ENCODE measurements around the gene MVB12B.

MVB12B gene

GRCh38 chr9:126295936-126296600, 30.6 kb upstream of the MVB12B start:
- no peak for TF ChIP-seq CTCF (IDR thresholded peaks at IDR 0.05; ENCODE audit: unreplicated experiment in 3 of 3)
- Mint-ChIP-seq H3K4me1 (peaks cover 27% of the 10 kb centered on the region), H3K36me3 (ENCODE audit: low read depth) (peaks cover 4% of the 10 kb centered on the region), H3K27ac (no peak overlapping the region), H3K27me3 (ENCODE audit: low read depth) (peaks cover 35% of the 10 kb centered on the region), H3K4me3 (no peak overlapping the region), H3K9me3 (peaks cover 2% of the 10 kb centered on the region)

- Mint-ChIP-seq H3K36me3 (ENCODE audit: low read depth) (peaks cover 4% of the 10 kb centered on the region), H3K9me3 (peaks cover 2% of the 10 kb centered on the region), H3K4me3 (no peak overlapping the region), H3K4me1 (peaks cover 27% of the 10 kb centered on the region), H3K27ac (no peak overlapping the region), H3K27me3 (ENCODE audit: low read depth) (peaks cover 29% of the 10 kb centered on the region)
- no peak for TF ChIP-seq CTCF (IDR thresholded peaks at IDR 0.05; ENCODE audit: unreplicated experiment in 3 of 3)
Measured at GRCh38 chr9:126296687-126297086, 29.9 kb upstream of the MVB12B start.

GRCh38 chr9:126297661-126298060, 29.0 kb upstream of the MVB12B start:
- peaks cover 30% of the 10 kb centered on the region for H3K4me1 Mint-ChIP-seq
- H3K27me3 Mint-ChIP-seq (ENCODE audit: low read depth) = peaks cover 22% of the 10 kb centered on the region
- no peak overlapping the region for H3K4me3 Mint-ChIP-seq
- H3K9me3 Mint-ChIP-seq = peaks cover 2% of the 10 kb centered on the region
- H3K36me3 Mint-ChIP-seq (ENCODE audit: low read depth) = no peaks in the 10 kb centered on the region
- no peak for TF ChIP-seq CTCF (IDR thresholded peaks at IDR 0.05; ENCODE audit: unreplicated experiment in 3 of 3)
- peak overlapping the region in 2 of 3 experiments; percentile 45 to 78 for H3K27ac Mint-ChIP-seq

GRCh38 chr9:126298063-126298801, 28.4 kb upstream of the MVB12B start:
- Mint-ChIP-seq H3K27ac (peak overlapping the region; percentile 45 to 78 (median 75)), H3K4me3 (peak overlapping the region; percentile 21 to 56 (median 38)), H3K27me3 (ENCODE audit: low read depth) (peaks cover 21% of the 10 kb centered on the region), H3K9me3 (peaks cover 2% of the 10 kb centered on the region), H3K4me1 (peaks cover 30% of the 10 kb centered on the region), H3K36me3 (ENCODE audit: low read depth) (no peaks in the 10 kb centered on the region)
- TF ChIP-seq CTCF (IDR thresholded peaks at IDR 0.05; ENCODE audit: unreplicated experiment in 3 of 3) = no peak

GRCh38 chr9:126299706-126300276, 26.8 kb upstream of the MVB12B start:
- Mint-ChIP-seq H3K27me3 (ENCODE audit: low read depth) (peaks cover 22% of the 10 kb centered on the region), H3K27ac (peak overlapping the region in 1 of 3 experiments; percentile 30), H3K4me3 (no peak overlapping the region), H3K9me3 (peaks cover 2% of the 10 kb centered on the region), H3K36me3 (ENCODE audit: low read depth) (no peaks in the 10 kb centered on the region), H3K4me1 (peaks cover 29% of the 10 kb centered on the region)
- no peak for TF ChIP-seq CTCF (IDR thresholded peaks at IDR 0.05; ENCODE audit: unreplicated experiment in 3 of 3)

All from nephron (organoid).